LoVo (cell line): ENCODE data around the gene SRD5A3.

Source experiments
- DNase-seq: peaks from one replicate; pipeline ENCODE4 v3.0.0-alpha.2; 2016; ENCODE audit warnings: low spot score

SRD5A3 gene

DNA sequence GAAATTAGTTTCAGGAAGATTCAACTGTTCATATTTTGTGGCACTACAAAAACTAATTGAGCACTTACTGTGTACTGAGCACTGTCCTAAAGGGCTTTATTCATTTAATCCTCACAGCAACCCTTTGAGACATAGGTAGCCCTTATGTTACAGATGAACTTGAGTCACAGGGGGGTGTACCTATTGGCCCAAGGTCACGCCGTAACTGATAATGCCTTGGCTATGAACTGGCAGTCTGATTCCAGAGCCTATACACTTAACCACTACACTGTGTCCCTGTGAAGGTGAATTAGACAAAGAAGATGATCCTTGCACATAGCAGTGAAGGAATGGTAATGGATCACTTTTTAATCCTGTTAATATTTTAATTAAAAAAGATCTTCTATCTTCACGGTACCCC is 61.7 kb downstream of the SRD5A3 start:
- DNase-seq, result no peak

DNA sequence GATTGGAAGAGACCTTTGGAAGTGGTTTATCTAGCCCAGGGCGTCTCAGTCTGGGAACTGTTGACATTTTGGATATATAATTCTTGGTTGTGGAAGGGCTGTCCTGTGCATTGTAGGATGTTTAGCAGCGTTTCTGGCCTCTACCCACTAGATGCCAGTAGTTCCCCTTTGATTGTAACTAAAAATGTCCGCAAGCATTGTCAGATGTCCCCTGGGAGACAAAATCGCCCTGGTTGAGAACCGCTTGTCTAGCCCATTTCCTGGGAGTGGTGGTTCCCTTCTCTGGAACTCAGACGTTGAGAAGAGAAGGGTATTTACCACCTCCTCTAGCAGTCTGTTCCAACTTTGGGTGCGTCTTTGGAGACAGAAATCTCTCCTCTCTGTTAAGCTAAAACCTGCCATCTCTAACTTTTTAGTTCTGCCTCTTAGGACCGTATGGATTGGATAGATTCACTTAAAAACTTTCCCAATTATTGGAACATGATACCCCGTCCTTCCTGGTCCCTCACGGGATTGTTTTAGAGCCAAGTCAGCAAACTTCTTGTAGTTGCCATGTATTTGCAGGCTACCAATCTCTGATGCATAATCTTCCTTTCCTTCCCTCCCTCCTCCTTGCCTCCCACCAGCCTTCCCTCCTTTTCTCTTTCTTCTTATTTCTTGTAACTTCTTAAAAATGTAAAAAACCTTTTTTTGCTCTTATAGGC is 63.6 kb downstream of the SRD5A3 start:
- no peak for DNase-seq

- no peak for DNase-seq
Observed at GRCh38 chr4:55410431-55410830, 64.4 kb downstream of the SRD5A3 start.

DNA sequence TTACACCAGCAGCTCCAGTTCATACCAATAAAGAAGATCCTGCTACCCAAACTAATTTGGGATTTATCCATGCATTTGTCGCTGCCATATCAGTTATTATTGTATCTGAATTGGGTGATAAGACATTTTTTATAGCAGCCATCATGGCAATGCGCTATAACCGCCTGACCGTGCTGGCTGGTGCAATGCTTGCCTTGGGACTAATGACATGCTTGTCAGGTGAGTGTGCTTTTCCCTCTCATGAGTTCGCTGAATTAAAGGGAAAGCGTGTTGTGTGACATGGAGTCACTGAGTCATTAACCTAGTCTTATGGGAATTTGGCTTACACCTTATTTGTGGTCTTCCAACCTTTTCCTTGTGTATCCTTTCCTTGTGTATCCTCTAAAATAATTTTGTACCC is 65.6 kb downstream of the SRD5A3 start:
- no peak for DNase-seq

GRCh38 chr4:55416176-55416575 is 70.1 kb downstream of the SRD5A3 start:
- no peak for DNase-seq
